GM12874 (cell line): ENCODE data around the gene UBXN1.

Source experiments
- CTCF ChIP-seq: IDR thresholded peaks from 2 replicates; pipeline ENCODE4 v1.5.1; 2011; ENCODE audit warnings: low read depth, mild to moderate bottlenecking, control low read depth, low read length, moderate library complexity; ENCODE audit not compliant: insufficient read depth

The UBXN1 gene

GRCh38 chr11:62725646-62726045, 46.8 kb upstream of the UBXN1 start:
- TF ChIP-seq CTCF, result no peak

- no peak for TF ChIP-seq CTCF
Observed at GRCh38 chr11:62724171-62724570, 45.3 kb upstream of the UBXN1 start.

GRCh38 chr11:62721994-62722393, 43.1 kb upstream of the UBXN1 start:
- TF ChIP-seq CTCF, result no peak

- no peak for TF ChIP-seq CTCF
Observed at GRCh38 chr11:62719302-62719978, 40.6 kb upstream of the UBXN1 start.

- TF ChIP-seq CTCF, result no peak
Observed at GRCh38 chr11:62716816-62717215, 37.9 kb upstream of the UBXN1 start.

GRCh38 chr11:62716206-62716605, 37.3 kb upstream of the UBXN1 start:
- no peak for TF ChIP-seq CTCF

GRCh38 chr11:62715150-62716130, 36.6 kb upstream of the UBXN1 start:
- TF ChIP-seq CTCF, result no peak
